Chondrocyte (in vitro differentiated cells): ENCODE measurements around the gene CATSPERD. TPM values are rescaled to one million over a fixed set of nuclear protein-coding genes. Genes with fewer than 3 reads are reported as not detected.
"Not testable (repeated sequence)": the region's sequence is repeated elsewhere in the genome, so short reads cannot be mapped to it uniquely, and the experiment has no call there.

ENCODE experiments used
- DNase-seq: peaks from one replicate; pipeline ENCODE4 v3.0.0; 2021; ENCODE audit warnings: mixed read lengths, low spot score
- H3K27ac Mint-ChIP-seq: one replicate; pipeline ENCODE4 v1.8.0; 2021; ENCODE audit warnings: mild to moderate bottlenecking, moderate library complexity, mixed read lengths; ENCODE audit not compliant: unreplicated experiment
- H3K27me3 Mint-ChIP-seq: 2 replicates; pipeline ENCODE4 v1.8.0; 2021; ENCODE audit warnings: low read depth, mixed read lengths
- H3K36me3 Mint-ChIP-seq: 2 replicates; pipeline ENCODE4 v1.8.0; 2021; ENCODE audit warnings: low read depth, mixed read lengths
- H3K4me1 Mint-ChIP-seq: 2 replicates; pipeline ENCODE4 v1.8.0; 2021; ENCODE audit warnings: low read depth, mild to moderate bottlenecking, mixed read lengths
- H3K4me3 Mint-ChIP-seq: one replicate; pipeline ENCODE4 v1.8.0; 2021; ENCODE audit warnings: mild to moderate bottlenecking, moderate library complexity, mixed read lengths; ENCODE audit not compliant: unreplicated experiment
- H3K9me3 Mint-ChIP-seq: 2 replicates; pipeline ENCODE4 v1.8.0; 2021; ENCODE audit warnings: low read depth, mixed read lengths
- CTCF ChIP-seq: fragments of 200-600 bp; sonication (generic); IDR thresholded peaks from 2 replicates; pipeline ENCODE4 v1.5.0; 2021; ENCODE audit warnings: antibody characterized with exemption, mild to moderate bottlenecking, moderate library complexity
- total RNA-seq: library from RNA; stranded (reverse); gene quantifications from 3 replicates; pipeline ENCODE4 v1.2.1, GENCODE V29; 2021

CATSPERD gene
- total RNA-seq, 1 donor from 2014 or later, result not detected

- Mint-ChIP-seq H3K9me3 (no peaks in the 10 kb centered on the region), H3K27me3 (no peaks in the 10 kb centered on the region), H3K4me3 (peak overlapping the region; percentile 94), H3K36me3 (no peaks in the 10 kb centered on the region), H3K27ac (peak overlapping the region; percentile 100), H3K4me1 (peaks cover 36% of the 10 kb centered on the region)
- DNase-seq, result no peak
- TF ChIP-seq CTCF, result no peak
Observed at GRCh38 chr19:5719274-5719960, 1.0 kb upstream of the CATSPERD start.

- DNase-seq, result no peak
- TF ChIP-seq CTCF, result no peak
- no peak overlapping the region for H3K27ac Mint-ChIP-seq
- no peaks in the 10 kb centered on the region for H3K4me1 Mint-ChIP-seq
- H3K4me3 Mint-ChIP-seq, result no peak overlapping the region
- peaks cover 5% of the 10 kb centered on the region for H3K27me3 Mint-ChIP-seq
- peaks cover 2% of the 10 kb centered on the region for H3K9me3 Mint-ChIP-seq
- no peaks in the 10 kb centered on the region for H3K36me3 Mint-ChIP-seq
Observed at GRCh38 chr19:5727453-5728050, 7.1 kb downstream of the CATSPERD start.

- not testable (repeated sequence) for H3K4me3 Mint-ChIP-seq, H3K4me1 Mint-ChIP-seq, H3K36me3 Mint-ChIP-seq, H3K27me3 Mint-ChIP-seq, DNase-seq, H3K9me3 Mint-ChIP-seq, H3K27ac Mint-ChIP-seq
Observed at GRCh38 chr19:5733172-5733571, 12.7 kb downstream of the CATSPERD start.

GRCh38 chr19:5738423-5738822 lies 18.0 kb downstream of the CATSPERD start:
- Mint-ChIP-seq H3K27me3 (peaks cover 11% of the 10 kb centered on the region), H3K9me3 (no peaks in the 10 kb centered on the region), H3K4me3 (no peak overlapping the region), H3K4me1 (no peaks in the 10 kb centered on the region), H3K27ac (no peak overlapping the region), H3K36me3 (no peaks in the 10 kb centered on the region)
- TF ChIP-seq CTCF, result no peak
- DNase-seq, result no peak

- no peaks in the 10 kb centered on the region for H3K36me3 Mint-ChIP-seq
- no peaks in the 10 kb centered on the region for H3K4me1 Mint-ChIP-seq
- no peak for TF ChIP-seq CTCF
- no peak for DNase-seq
- no peak overlapping the region for H3K4me3 Mint-ChIP-seq
- H3K9me3 Mint-ChIP-seq, result no peaks in the 10 kb centered on the region
- no peak overlapping the region for H3K27ac Mint-ChIP-seq
- H3K27me3 Mint-ChIP-seq, result peaks cover 25% of the 10 kb centered on the region
Observed at GRCh38 chr19:5742051-5742450, 21.6 kb downstream of the CATSPERD start.

- Mint-ChIP-seq H3K4me1 (no peaks in the 10 kb centered on the region), H3K4me3 (no peak overlapping the region), H3K36me3 (no peaks in the 10 kb centered on the region), H3K27ac (no peak overlapping the region), H3K9me3 (no peaks in the 10 kb centered on the region), H3K27me3 (peaks cover 28% of the 10 kb centered on the region)
- no peak for DNase-seq
- TF ChIP-seq CTCF, result no peak
Observed at GRCh38 chr19:5743630-5744029, 23.2 kb downstream of the CATSPERD start.

- H3K4me1 Mint-ChIP-seq, H3K4me3 Mint-ChIP-seq, H3K9me3 Mint-ChIP-seq, DNase-seq, H3K27ac Mint-ChIP-seq, H3K36me3 Mint-ChIP-seq: not testable (repeated sequence)
- peaks cover 28% of the 10 kb centered on the region for H3K27me3 Mint-ChIP-seq
Observed at GRCh38 chr19:5744999-5745398, 24.6 kb downstream of the CATSPERD start.

- peaks cover 18% of the 10 kb centered on the region for H3K27me3 Mint-ChIP-seq
- H3K27ac Mint-ChIP-seq, H3K36me3 Mint-ChIP-seq, H3K4me3 Mint-ChIP-seq, H3K4me1 Mint-ChIP-seq, DNase-seq, H3K9me3 Mint-ChIP-seq: not testable (repeated sequence)
Observed at GRCh38 chr19:5748920-5749319, 28.5 kb downstream of the CATSPERD start.
